ENCODE data around the gene IL9R.

DNA sequence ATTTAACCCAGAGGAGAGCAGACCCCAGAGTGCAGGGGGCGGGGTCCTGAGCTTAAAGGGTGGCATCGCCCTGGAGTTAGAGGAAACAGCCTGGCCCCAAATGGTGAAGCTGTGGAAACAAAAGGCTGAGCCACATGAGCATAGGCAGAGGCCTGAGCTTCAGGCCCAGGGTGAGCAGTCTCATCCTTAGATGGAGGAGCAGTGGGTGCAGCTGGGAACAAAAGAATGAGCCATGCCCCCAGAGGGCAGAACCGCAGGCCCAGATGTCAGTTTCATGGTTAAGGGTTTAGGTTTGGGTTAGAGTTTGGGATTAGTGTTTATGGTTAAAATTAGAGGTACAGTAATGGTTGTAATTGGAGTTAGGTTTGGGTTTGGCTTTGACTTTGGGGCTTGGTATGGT lies 44.4 kb upstream of the IL9R start:
- TF ChIP-seq, protein P1, sequence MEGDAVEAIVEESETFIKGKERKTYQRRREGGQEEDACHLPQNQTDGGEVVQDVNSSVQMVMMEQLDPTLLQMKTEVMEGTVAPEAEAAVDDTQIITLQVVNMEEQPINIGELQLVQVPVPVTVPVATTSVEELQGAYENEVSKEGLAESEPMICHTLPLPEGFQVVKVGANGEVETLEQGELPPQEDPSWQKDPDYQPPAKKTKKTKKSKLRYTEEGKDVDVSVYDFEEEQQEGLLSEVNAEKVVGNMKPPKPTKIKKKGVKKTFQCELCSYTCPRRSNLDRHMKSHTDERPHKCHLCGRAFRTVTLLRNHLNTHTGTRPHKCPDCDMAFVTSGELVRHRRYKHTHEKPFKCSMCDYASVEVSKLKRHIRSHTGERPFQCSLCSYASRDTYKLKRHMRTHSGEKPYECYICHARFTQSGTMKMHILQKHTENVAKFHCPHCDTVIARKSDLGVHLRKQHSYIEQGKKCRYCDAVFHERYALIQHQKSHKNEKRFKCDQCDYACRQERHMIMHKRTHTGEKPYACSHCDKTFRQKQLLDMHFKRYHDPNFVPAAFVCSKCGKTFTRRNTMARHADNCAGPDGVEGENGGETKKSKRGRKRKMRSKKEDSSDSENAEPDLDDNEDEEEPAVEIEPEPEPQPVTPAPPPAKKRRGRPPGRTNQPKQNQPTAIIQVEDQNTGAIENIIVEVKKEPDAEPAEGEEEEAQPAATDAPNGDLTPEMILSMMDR (IDR thresholded peaks at IDR 0.05): no peak
- no peak for TF ChIP-seq POLR2AphosphoS5 (IDR thresholded peaks at IDR 0.05; ENCODE audit: insufficient read depth in 1 of 2, low read depth in 1 of 2)
